PC-3 (cell line): ENCODE data around the gene BCAT1. TPM values are rescaled to one million over a fixed set of nuclear protein-coding genes. Genes with fewer than 3 reads are reported as not detected.
"Not testable (repeated sequence)": the region's sequence is repeated elsewhere in the genome, so short reads cannot be mapped to it uniquely, and the experiment has no call there.

Experiments
- ATAC-seq: fragments of 200-7000 bp; cut with Tn5 transposase; 2 replicates; pipeline ENCODE4 v1.9.1; 2020; ENCODE audit warnings: mild to moderate bottlenecking, moderate library complexity
- BruUV-seq: library from RNA; stranded (reverse); fragments of 400-500 nt; replicated peaks from 2 replicates; lab custom pipeline; 2021; lab: Mats Ljungman, UMichigan
- CTCF ChIA-PET: fragments of 300-600 bp; sonication (Branson Sonifier 250); formaldehyde crosslinking; loops from one replicate; lab custom pipeline; 2022; ENCODE audit warnings: antibody characterized with exemption; lab: Charles Lee
- POLR2A ChIA-PET: fragments of 300-600 bp; sonication (Branson Sonifier 250); formaldehyde crosslinking; loops from one replicate; lab custom pipeline; 2022; ENCODE audit warnings: antibody characterized with exemption; ENCODE audit not compliant: unreplicated experiment; lab: Charles Lee
- DNase-seq: peaks from one replicate; pipeline ENCODE4 v3.0.0-alpha.2; 2015
- H2AFZ ChIP-seq: fragments of 300-600 bp; sonication (generic); 2 replicates; pipeline ENCODE4 v1.6.0; 2016; ENCODE audit warnings: antibody characterized with exemption, low read length
- H3F3A ChIP-seq: fragments of 300-600 bp; sonication (generic); one replicate; pipeline ENCODE4 v1.6.0; 2017; ENCODE audit warnings: antibody characterized with exemption, low read length, control low read depth, mild to moderate bottlenecking; ENCODE audit not compliant: unreplicated experiment
- H3K27ac ChIP-seq: fragments of 300-600 bp; sonication (generic); 2 replicates; pipeline ENCODE4 v1.5.1; 2016; ENCODE audit warnings: mild to moderate bottlenecking, low read length
- H3K27me3 ChIP-seq: fragments of 300-600 bp; sonication (generic); 2 replicates; pipeline ENCODE4 v1.6.1; 2016; ENCODE audit warnings: low read length, mixed read lengths
- H3K36me3 ChIP-seq: fragments of 300-600 bp; sonication (generic); 2 replicates; pipeline ENCODE4 v1.6.1; 2016; ENCODE audit warnings: low read depth, mixed run types, low read length, mixed read lengths
- H3K4me1 ChIP-seq: fragments of 300-600 bp; sonication (generic); 2 replicates; pipeline ENCODE4 v1.5.1; 2016; ENCODE audit warnings: low read length; ENCODE audit not compliant: insufficient read depth
- H3K4me2 ChIP-seq: fragments of 300-600 bp; sonication (generic); 2 replicates; pipeline ENCODE4 v1.6.0; 2016; ENCODE audit warnings: low read length
- H3K4me3 ChIP-seq: fragments of 300-600 bp; sonication (generic); 2 replicates; pipeline ENCODE4 v1.5.1; 2016; ENCODE audit warnings: mild to moderate bottlenecking, low read length, mixed read lengths
- H3K79me2 ChIP-seq: fragments of 300-600 bp; sonication (generic); 2 replicates; pipeline ENCODE4 v1.6.1; 2017; ENCODE audit warnings: low read length, mixed read lengths
- H3K9ac ChIP-seq: fragments of 300-600 bp; sonication (generic); 2 replicates; pipeline ENCODE4 v1.6.0; 2016; ENCODE audit warnings: mild to moderate bottlenecking, low read length
- H3K9me2 ChIP-seq: fragments of 300-600 bp; sonication (generic); replicated peaks from 2 replicates; pipeline ENCODE4 v1.6.1; 2016; ENCODE audit warnings: mixed run types, low read length, mixed read lengths
- H3K9me3 ChIP-seq: fragments of 300-600 bp; sonication (generic); 2 replicates; pipeline ENCODE4 v1.6.1; 2016; ENCODE audit warnings: low read length, mixed read lengths
- H4K20me1 ChIP-seq: fragments of 300-600 bp; sonication (generic); 2 replicates; pipeline ENCODE4 v1.6.1; 2016; ENCODE audit warnings: low read length, mixed read lengths
- EZH2 ChIP-seq: fragments of 300-600 bp; sonication (generic); IDR thresholded peaks from one replicate; pipeline ENCODE4 v1.6.1; 2017; ENCODE audit warnings: antibody characterized with exemption, mild to moderate bottlenecking, low read length; ENCODE audit not compliant: unreplicated experiment
- EZH2phosphoT487 ChIP-seq: fragments of 300-600 bp; sonication (generic); IDR thresholded peaks from 2 replicates; pipeline ENCODE4 v1.6.1; 2018; ENCODE audit warnings: mild to moderate bottlenecking, antibody characterized with exemption, low read length, borderline replicate concordance
- intact Hi-C: fragments of 100-400 bp; cut with micrococcal nuclease; formaldehyde crosslinking; loops from 2 replicates; pipeline ENCODE4 v1.9.0; 2023
- total RNA-seq: library from RNA; depleted of rRNA; stranded (reverse); fragments of >200 nt; gene quantifications from 2 replicates; pipeline ENCODE4 v1.2.3, GENCODE V29; 2014
- TF ChIP-seq, protein P1 (sequence below): fragments of 300-600 bp; sonication (generic); conservative IDR thresholded peaks from 2 replicates; pipeline ENCODE4 v1.5.1; 2017; ENCODE audit warnings: antibody characterized with exemption, low read depth, mild to moderate bottlenecking, low read length

Gene BCAT1
- total RNA-seq, 1 experiment from 2014 or later, result not detected

DNA sequence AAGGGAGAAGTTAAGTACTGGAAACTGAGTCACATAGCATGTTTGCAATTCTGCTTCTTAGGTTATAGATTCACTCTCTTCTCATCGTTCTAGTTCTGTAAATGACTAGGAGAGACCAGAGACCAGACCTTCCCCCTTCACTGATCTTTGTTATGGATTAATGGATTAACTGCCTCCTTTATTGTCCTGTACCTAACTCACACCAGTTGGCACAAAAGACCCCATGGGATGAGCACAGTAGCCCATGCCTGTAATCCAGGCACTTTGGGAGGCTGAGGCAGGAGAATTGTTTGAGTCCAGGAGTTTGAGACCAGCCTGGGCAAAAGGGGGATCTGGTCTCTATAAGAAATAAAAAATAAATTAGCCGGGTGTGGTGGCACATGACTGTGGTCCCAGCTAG, 20.8 kb downstream of the BCAT1 start:
- no peak overlapping the region for H2AFZ ChIP-seq
- ATAC-seq (no peak), DNase-seq (no peak)
- no peaks in the 10 kb centered on the region for H3K4me1 ChIP-seq
- BruUV-seq, result no TSS peak
- POLR2A ChIA-PET, result no interaction called here
- H3K27ac ChIP-seq, result no peak overlapping the region
- intact Hi-C loops, result no loop called here
- H3K79me2 ChIP-seq, result no peaks in the 10 kb centered on the region
- H3K9me2 ChIP-seq, result no peaks in the 10 kb centered on the region
- no peaks in the 10 kb centered on the region for H3K27me3 ChIP-seq
- no peaks in the 10 kb centered on the region for H3K9me3 ChIP-seq
- no peak overlapping the region for H3K9ac ChIP-seq
- CTCF ChIA-PET, result no interaction called here
- no peak overlapping the region for H3K4me3 ChIP-seq
- no peaks in the 10 kb centered on the region for H4K20me1 ChIP-seq
- H3F3A ChIP-seq, result no peaks in the 10 kb centered on the region
- no peak overlapping the region for H3K4me2 ChIP-seq
- no peaks in the 10 kb centered on the region for H3K36me3 ChIP-seq
- TF ChIP-seq, protein P1, sequence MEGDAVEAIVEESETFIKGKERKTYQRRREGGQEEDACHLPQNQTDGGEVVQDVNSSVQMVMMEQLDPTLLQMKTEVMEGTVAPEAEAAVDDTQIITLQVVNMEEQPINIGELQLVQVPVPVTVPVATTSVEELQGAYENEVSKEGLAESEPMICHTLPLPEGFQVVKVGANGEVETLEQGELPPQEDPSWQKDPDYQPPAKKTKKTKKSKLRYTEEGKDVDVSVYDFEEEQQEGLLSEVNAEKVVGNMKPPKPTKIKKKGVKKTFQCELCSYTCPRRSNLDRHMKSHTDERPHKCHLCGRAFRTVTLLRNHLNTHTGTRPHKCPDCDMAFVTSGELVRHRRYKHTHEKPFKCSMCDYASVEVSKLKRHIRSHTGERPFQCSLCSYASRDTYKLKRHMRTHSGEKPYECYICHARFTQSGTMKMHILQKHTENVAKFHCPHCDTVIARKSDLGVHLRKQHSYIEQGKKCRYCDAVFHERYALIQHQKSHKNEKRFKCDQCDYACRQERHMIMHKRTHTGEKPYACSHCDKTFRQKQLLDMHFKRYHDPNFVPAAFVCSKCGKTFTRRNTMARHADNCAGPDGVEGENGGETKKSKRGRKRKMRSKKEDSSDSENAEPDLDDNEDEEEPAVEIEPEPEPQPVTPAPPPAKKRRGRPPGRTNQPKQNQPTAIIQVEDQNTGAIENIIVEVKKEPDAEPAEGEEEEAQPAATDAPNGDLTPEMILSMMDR, result no peak
- TF ChIP-seq EZH2, result no peak
- TF ChIP-seq EZH2phosphoT487, result no peak

DNA sequence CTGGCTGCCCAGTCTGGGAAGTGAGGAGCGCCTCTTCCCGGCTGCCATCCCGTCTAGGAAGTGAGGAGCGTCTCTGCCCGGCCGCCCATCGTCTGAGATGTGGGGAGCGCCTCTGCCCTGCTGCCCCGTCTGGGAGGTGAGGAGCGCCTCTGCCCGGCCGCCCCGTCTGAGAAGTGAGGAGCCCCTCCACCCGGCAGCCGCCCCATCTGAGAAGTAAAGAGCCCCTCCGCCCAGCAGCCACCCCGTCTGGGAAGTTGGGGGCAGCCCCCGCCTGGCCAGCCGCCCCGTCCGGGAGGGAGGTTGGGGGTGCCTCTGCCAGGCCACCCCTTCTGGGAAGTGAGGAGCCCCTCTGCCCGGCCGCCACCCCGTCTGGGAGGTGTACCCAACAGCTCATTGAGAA, 22.8 kb downstream of the BCAT1 start:
- H3K27me3 ChIP-seq, H3K36me3 ChIP-seq, H3F3A ChIP-seq, H3K4me3 ChIP-seq, H3K9me2 ChIP-seq, H3K4me2 ChIP-seq, H3K4me1 ChIP-seq, H3K9me3 ChIP-seq, DNase-seq, POLR2A ChIA-PET, ATAC-seq, H3K9ac ChIP-seq, H2AFZ ChIP-seq, BruUV-seq, H4K20me1 ChIP-seq, CTCF ChIA-PET, intact Hi-C loops, H3K27ac ChIP-seq, H3K79me2 ChIP-seq: not testable (repeated sequence)

DNA sequence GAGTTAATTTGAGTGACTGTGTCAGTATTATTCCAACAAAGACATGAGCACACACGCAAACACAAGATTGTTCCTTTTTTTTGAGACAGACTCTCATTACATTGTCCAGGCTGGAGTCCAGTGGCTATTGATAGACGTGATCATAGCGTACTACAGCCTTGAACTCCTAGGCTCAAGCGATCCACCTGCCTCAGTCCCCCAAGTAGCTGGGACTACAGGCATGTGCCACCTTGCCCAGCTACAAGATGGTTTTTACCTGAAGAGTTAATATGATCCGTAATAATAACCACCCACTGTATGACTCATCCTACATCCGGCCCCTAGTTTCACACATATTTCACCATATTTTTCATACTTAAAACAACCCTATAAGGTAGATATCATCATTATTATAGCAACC, 26.8 kb downstream of the BCAT1 start:
- H3K4me2 ChIP-seq, result no peak overlapping the region
- DNase-seq (no peak), ATAC-seq (no peak)
- no peaks in the 10 kb centered on the region for H3K36me3 ChIP-seq
- POLR2A ChIA-PET, result no interaction called here
- intact Hi-C loops, result no loop called here
- H3K4me3 ChIP-seq, result no peak overlapping the region
- no peak overlapping the region for H3K9ac ChIP-seq
- H3K9me2 ChIP-seq, result no peaks in the 10 kb centered on the region
- H3K27me3 ChIP-seq, result no peaks in the 10 kb centered on the region
- CTCF ChIA-PET, result no interaction called here
- no peaks in the 10 kb centered on the region for H3F3A ChIP-seq
- H4K20me1 ChIP-seq, result no peaks in the 10 kb centered on the region
- no peak overlapping the region for H3K27ac ChIP-seq
- TF ChIP-seq, protein P1, result no peak
- TF ChIP-seq EZH2phosphoT487, result no peak
- TF ChIP-seq EZH2, result no peak
- H2AFZ ChIP-seq, result no peak overlapping the region
- H3K4me1 ChIP-seq, result no peaks in the 10 kb centered on the region
- no peaks in the 10 kb centered on the region for H3K79me2 ChIP-seq
- BruUV-seq, result no TSS peak
- H3K9me3 ChIP-seq, result no peaks in the 10 kb centered on the region
